ENCODE data around the gene CARS1. TPM values are rescaled to one million over a fixed set of nuclear protein-coding genes. Genes with fewer than 3 reads are reported as not detected.

The CARS1 gene
- total RNA-seq, 1 donor = 106 TPM

- peaks cover 2% of the 10 kb centered on the region for H3K4me1 ChIP-seq (ENCODE audit: insufficient read depth, low read length)
- H3K27me3 ChIP-seq (ENCODE audit: insufficient read depth, low read length) = no peaks in the 10 kb centered on the region
- H2AFZ ChIP-seq (ENCODE audit: low read length) = no peak overlapping the region
- no peaks in the 10 kb centered on the region for H3K79me2 ChIP-seq (ENCODE audit: insufficient read depth, low read length)
- TF ChIP-seq CTCF (IDR thresholded peaks at IDR 0.05; ENCODE audit: extremely low read depth, low read depth, low read length) = no peak
- no peaks in the 10 kb centered on the region for H3K9me3 ChIP-seq (ENCODE audit: low read depth, low read length)
- H3K27ac ChIP-seq (ENCODE audit: low read depth, low read length) = no peak overlapping the region
- H4K20me1 ChIP-seq (ENCODE audit: insufficient read depth, low read length) = no peaks in the 10 kb centered on the region
- no peak overlapping the region for H3K4me2 ChIP-seq (ENCODE audit: insufficient read depth, low read length)
- H3K4me3 ChIP-seq (ENCODE audit: insufficient read depth, low read length) = no peak overlapping the region
- DNase-seq (ENCODE audit: insufficient read length, low spot score, missing footprints) = peak; percentile 73
- peaks cover 7% of the 10 kb centered on the region for H3K36me3 ChIP-seq (ENCODE audit: insufficient read depth, low read length)
These were observed 47.0 kb upstream of the CARS1 start for GRCh38 chr11:3104051-3104714.

- TF ChIP-seq CTCF (IDR thresholded peaks at IDR 0.05; ENCODE audit: extremely low read depth, low read depth, low read length) = no peak
- Histone ChIP-seq H3K4me3 (ENCODE audit: insufficient read depth, low read length) (no peak overlapping the region), H3K4me1 (ENCODE audit: insufficient read depth, low read length) (peaks cover 2% of the 10 kb centered on the region), H3K36me3 (ENCODE audit: insufficient read depth, low read length) (peaks cover 7% of the 10 kb centered on the region), H3K27ac (ENCODE audit: low read depth, low read length) (no peak overlapping the region), H3K4me2 (ENCODE audit: insufficient read depth, low read length) (no peak overlapping the region), H3K27me3 (ENCODE audit: insufficient read depth, low read length) (no peaks in the 10 kb centered on the region), H3K79me2 (ENCODE audit: insufficient read depth, low read length) (no peaks in the 10 kb centered on the region), H3K9me3 (ENCODE audit: low read depth, low read length) (no peaks in the 10 kb centered on the region), H4K20me1 (ENCODE audit: insufficient read depth, low read length) (no peaks in the 10 kb centered on the region), H2AFZ (ENCODE audit: low read length) (no peak overlapping the region)
- DNase-seq (ENCODE audit: insufficient read length, low spot score, missing footprints) = peak; percentile 78
These were observed 45.9 kb upstream of the CARS1 start for GRCh38 chr11:3103076-3103475.

- Histone ChIP-seq H3K36me3 (ENCODE audit: insufficient read depth, low read length) (peaks cover 7% of the 10 kb centered on the region), H3K4me1 (ENCODE audit: insufficient read depth, low read length) (peaks cover 2% of the 10 kb centered on the region), H4K20me1 (ENCODE audit: insufficient read depth, low read length) (no peaks in the 10 kb centered on the region), H3K27ac (ENCODE audit: low read depth, low read length) (no peak overlapping the region), H3K27me3 (ENCODE audit: insufficient read depth, low read length) (no peaks in the 10 kb centered on the region), H3K9me3 (ENCODE audit: low read depth, low read length) (no peaks in the 10 kb centered on the region), H3K4me3 (ENCODE audit: insufficient read depth, low read length) (no peak overlapping the region), H3K79me2 (ENCODE audit: insufficient read depth, low read length) (no peaks in the 10 kb centered on the region), H2AFZ (ENCODE audit: low read length) (no peak overlapping the region), H3K4me2 (ENCODE audit: insufficient read depth, low read length) (no peak overlapping the region)
- DNase-seq (ENCODE audit: insufficient read length, low spot score, missing footprints) = no peak
- TF ChIP-seq CTCF (IDR thresholded peaks at IDR 0.05; ENCODE audit: extremely low read depth, low read depth, low read length) = no peak
These were observed 45.4 kb upstream of the CARS1 start for GRCh38 chr11:3102641-3102921.

- no peaks in the 10 kb centered on the region for H3K9me3 ChIP-seq (ENCODE audit: low read depth, low read length)
- H2AFZ ChIP-seq (ENCODE audit: low read length) = no peak overlapping the region
- peaks cover 7% of the 10 kb centered on the region for H3K36me3 ChIP-seq (ENCODE audit: insufficient read depth, low read length)
- no peak overlapping the region for H3K27ac ChIP-seq (ENCODE audit: low read depth, low read length)
- no peaks in the 10 kb centered on the region for H3K79me2 ChIP-seq (ENCODE audit: insufficient read depth, low read length)
- peak; percentile 69 for DNase-seq (ENCODE audit: insufficient read length, low spot score, missing footprints)
- no peaks in the 10 kb centered on the region for H4K20me1 ChIP-seq (ENCODE audit: insufficient read depth, low read length)
- H3K4me1 ChIP-seq (ENCODE audit: insufficient read depth, low read length) = peaks cover 2% of the 10 kb centered on the region
- no peak overlapping the region for H3K4me3 ChIP-seq (ENCODE audit: insufficient read depth, low read length)
- TF ChIP-seq CTCF (IDR thresholded peaks at IDR 0.05; ENCODE audit: extremely low read depth, low read depth, low read length) = no peak
- no peaks in the 10 kb centered on the region for H3K27me3 ChIP-seq (ENCODE audit: insufficient read depth, low read length)
- H3K4me2 ChIP-seq (ENCODE audit: insufficient read depth, low read length) = no peak overlapping the region
These were observed 44.9 kb upstream of the CARS1 start for GRCh38 chr11:3101921-3102640.

All from osteoblast (primary cell).